Loucy (cell line): Measurements from ENCODE around the gene PEX3.

ENCODE experiments used
- CTCF ChIP-seq: fragments of 200-600 bp; sonication (generic); conservative IDR thresholded peaks from 2 replicates; pipeline ENCODE4 v1.5.1; 2014; ENCODE audit warnings: mild to moderate bottlenecking, antibody characterized with exemption, low read length
- EZH2phosphoT487 ChIP-seq: fragments of 200-600 bp; IDR thresholded peaks from 2 replicates; pipeline ENCODE4 v1.6.1; 2018; ENCODE audit warnings: antibody characterized with exemption, mild to moderate bottlenecking, moderate library complexity, borderline replicate concordance

DNA sequence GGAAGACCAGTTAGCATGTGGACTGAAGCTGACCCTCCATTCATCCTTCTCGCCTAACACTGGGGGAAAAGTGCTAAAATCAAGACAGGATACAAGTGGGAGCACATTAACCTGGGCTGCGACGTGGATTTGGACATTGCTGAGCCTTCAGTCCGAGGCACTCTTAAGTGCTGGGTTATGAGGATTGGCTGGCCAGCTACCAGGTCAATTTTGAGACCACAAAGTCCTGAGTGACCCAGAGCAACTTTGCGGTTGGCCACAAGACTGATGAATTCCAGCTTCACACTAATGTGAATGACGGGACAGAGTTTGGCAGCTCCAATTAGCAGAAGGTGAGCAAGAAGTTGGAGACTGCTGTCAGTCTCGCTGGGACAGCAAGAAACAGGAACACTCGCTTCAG, 40.2 kb downstream of the PEX3 start:
- TF ChIP-seq CTCF (no peak), EZH2phosphoT487 (no peak)
